ENCODE data around the gene ABCD1. TPM values are rescaled to one million over a fixed set of nuclear protein-coding genes. Genes with fewer than 3 reads are reported as not detected.
"Not testable (repeated sequence)": the region's sequence is repeated elsewhere in the genome, so short reads cannot be mapped to it uniquely, and the experiment has no call there.

ABCD1 gene
- total RNA-seq, 1 experiment from 2014 or later = 39.1 TPM

DNA sequence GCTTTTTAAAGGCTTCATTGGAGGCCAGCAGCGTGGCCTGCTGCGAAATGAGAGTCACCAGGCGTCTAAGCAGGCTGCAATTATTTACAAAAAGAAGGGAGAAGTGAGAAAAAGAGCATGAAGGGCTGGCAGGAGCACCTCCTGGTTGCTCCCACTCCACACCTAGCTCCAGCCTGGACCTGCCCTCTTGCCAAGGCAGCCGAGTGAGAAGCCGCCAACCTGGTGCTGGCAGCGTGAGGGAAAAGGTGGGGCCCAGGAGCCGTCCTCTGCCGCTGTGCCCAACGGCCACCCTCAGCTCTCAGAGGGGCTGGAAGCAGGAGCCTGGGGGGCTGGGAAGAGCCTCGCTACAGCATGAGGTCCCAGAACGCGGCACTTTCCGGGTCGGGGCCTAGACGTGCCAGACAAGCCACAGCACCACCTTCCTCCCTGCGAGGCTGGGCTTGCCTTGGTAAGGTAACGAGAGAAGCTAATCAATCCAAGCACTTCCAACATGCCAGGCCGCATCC, 20.6 kb upstream of the ABCD1 start:
- no peak for DNase-seq (ENCODE audit: low read depth, low spot score)
- in situ Hi-C loops (cut with HindIII; ENCODE audit: low pct_unique_long_range_greater_than_20kb, low sequenced_read_pairs) = no loop called here

DNA sequence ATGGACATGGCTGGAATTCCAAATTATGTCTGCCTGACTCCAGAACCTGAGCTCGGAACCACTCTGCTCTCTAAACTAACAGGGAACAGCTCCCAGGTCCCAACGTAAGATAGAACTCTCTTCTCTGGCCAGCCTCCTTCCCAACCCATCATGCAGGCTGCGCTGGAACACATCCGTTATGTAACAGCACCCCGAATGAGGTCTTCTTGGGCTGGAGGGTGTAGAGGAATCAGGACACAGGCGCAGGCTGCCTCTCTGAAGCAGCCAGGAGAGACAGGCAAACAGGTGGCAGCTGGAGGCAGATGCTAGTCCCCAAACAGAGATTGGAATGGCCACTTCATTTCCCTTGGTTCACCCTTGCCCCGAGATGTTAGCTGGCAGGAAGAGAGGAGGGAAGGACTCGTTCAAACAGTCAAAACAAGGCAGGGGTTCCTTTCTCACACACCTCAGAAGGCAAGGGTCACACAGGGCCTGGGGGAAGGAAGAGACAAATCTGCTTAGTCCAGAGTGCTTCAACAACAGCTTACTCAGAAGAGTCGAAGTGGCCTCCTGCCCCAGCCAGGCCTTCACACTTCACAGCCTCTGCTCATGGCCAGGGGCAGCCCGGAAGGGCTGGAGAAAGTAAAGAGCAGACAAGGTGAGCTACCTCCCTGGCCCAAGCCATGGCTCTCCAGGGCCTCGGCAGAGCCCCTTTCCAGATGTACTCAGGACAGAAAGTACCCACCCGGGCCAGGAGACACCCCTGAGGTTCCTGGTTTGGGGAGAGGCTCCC, 19.8 kb upstream of the ABCD1 start:
- in situ Hi-C loops (cut with HindIII; ENCODE audit: low pct_unique_long_range_greater_than_20kb, low sequenced_read_pairs); DNase-seq (ENCODE audit: low read depth, low spot score): not testable (repeated sequence)

DNA sequence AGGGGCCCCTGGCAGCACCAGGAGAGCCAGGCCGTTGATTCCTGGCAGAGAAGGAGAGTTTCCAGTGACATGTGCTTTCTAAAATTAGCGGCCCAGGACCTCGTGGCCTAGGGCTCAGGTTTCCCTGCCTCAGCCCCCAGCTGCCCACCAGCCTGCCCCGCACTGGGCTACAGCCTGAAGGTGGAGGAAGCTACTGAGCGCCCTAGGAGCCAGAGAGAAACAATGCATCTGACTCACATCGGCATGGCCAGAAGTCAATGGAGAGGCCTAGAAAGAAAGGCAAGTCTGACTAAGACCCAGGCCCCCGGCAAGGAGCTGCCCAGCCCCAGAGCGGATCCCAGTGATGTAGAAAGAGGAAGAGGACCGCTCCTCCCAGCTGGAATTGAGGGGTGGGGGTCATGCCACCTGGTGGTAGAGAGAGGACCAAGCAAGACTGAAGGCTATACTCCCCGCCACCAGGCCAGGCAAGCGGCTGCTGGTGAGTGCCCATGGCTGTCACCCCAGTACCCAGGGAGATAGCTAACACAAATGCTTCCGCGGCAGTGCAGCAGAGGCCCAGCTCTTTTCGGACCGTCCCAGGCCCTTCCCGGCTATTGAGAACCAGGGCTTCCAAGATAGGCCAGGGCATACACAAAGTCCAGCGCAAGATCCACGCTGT, 19.1 kb upstream of the ABCD1 start:
- in situ Hi-C loops (cut with HindIII; ENCODE audit: low pct_unique_long_range_greater_than_20kb, low sequenced_read_pairs); DNase-seq (ENCODE audit: low read depth, low spot score): not testable (repeated sequence)

DNA sequence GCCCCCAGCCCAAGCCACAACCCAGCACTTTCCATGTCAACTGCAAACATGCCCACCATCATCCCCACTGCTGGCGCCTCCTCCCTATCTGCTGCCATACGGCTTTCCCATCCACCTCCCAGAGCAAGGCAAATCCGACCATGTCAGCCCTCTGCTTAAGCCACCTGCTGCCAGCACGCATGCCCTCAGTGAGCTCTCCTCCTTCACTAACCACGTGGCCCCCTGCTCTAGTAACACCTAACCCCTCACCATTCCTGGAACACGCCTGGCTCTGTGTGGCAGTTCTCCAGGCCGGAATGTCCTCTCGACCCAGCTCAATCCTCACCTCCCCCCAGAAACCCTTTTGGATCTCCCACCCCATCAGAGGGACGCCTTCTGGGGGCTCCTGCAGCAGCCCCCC, 17.9 kb upstream of the ABCD1 start:
- in situ Hi-C loops (cut with HindIII; ENCODE audit: low pct_unique_long_range_greater_than_20kb, low sequenced_read_pairs) = no loop called here
- no peak for DNase-seq (ENCODE audit: low read depth, low spot score)

DNA sequence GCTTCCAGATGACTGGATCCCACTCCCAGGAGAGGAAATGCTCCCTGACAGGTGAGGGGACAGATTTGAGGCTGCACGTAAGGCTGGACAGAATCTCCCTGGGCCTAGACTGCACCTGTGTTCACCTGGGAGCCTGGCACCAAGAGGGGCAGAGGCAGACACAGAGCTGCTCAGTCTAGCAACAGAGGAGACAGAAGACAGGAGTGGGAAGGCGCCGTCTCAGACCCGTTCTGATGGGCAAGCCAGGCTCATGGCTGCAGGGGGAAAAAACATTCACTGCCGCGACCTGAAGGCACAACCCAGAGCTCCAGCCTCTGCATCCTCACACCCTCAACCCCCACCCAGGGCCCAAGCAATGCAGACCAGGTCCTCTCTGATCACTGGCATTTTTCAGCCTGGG, 17.2 kb upstream of the ABCD1 start:
- DNase-seq (ENCODE audit: low read depth, low spot score) = no peak
- in situ Hi-C loops (cut with HindIII; ENCODE audit: low pct_unique_long_range_greater_than_20kb, low sequenced_read_pairs) = no loop called here

DNA sequence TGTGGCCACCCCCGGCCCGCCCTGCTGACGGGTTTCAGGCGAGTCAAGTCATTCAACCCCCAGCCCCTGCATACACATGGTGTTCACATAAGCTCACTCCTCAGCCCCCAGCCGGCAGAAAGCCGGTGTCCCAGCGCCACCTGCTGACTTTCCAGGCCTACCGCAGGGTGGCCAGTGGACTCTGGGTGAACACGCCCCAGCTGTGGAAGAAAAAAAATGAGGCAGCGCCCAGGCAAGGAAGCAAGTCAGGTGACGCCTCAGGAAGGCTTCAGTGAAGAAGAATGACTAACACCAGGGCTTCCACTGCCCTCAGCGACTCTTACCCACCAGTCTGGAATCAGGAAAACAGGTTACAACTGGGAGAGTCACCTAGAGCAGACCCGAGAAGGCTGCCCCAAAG, 16.2 kb upstream of the ABCD1 start:
- in situ Hi-C loops (cut with HindIII; ENCODE audit: low pct_unique_long_range_greater_than_20kb, low sequenced_read_pairs) = no loop called here
- DNase-seq (ENCODE audit: low read depth, low spot score) = peak; percentile 85

DNA sequence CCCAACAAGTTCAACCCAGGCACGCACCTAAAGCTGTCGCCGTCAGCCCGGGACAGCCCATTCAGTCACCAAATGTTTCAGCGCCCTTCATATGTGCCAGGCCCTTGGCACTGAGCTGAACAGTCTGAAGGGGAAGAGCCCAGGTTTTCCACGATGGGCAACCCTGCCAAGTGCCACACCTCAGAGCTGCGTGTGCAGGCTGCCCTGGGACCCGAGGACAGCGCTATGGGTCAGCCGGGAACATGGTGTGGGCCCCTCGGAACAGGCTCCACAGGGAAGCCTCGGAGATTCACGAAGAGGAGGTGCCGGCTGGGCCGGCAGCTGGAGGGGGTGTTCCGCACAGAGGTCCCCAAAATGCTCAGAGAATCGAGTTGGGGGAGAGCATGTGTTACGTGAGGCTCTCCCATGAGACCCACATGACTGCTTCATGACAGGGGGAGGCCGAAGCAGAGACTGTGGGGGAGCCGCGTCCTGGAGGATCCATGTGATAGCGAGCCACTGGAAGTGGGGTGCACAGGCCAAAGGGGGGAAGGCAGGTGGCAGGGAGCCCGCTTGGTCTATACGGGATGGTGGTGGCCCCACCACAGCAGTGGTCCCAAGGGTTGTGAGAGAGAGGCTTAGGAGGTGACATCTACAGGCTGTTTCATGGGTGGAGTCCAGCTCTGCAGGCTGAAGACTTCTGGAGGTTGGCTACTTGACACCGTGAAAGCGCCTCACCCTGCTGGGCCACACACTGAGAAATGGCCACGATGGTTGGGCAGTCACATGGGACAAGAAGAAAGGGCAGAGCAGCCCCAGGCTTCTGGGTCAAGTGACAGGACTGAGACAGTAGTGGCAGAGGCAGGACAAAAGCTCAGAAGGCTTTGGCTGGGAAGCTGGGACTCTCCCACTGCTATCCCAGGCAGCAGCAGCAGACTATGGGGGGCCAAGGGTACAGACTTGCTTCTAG, 14.7 kb upstream of the ABCD1 start:
- in situ Hi-C loops (cut with HindIII; ENCODE audit: low pct_unique_long_range_greater_than_20kb, low sequenced_read_pairs) = no loop called here
- DNase-seq (ENCODE audit: low read depth, low spot score) = no peak

DNA sequence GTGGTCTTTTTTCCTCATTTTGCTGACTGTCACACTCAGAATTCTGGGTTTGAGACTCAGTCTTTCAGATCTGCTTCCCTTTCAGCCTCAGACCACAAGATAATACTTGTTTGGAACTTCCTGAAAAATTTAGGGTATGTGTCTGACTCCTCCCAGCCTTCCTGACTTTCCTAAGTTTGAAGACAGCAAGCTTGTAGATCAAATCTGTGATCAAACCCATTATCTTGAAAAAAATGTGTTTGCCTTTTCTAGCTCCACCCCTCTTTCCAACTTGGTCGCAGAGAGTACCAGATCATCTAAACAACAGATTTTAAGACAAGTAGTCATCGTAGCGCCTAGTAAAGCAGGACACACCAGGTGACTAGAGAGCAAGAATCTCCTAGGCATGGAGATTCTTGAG, 10.4 kb upstream of the ABCD1 start:
- DNase-seq (ENCODE audit: low read depth, low spot score) = no peak
- in situ Hi-C loops (cut with HindIII; ENCODE audit: low pct_unique_long_range_greater_than_20kb, low sequenced_read_pairs) = no loop called here

DNA sequence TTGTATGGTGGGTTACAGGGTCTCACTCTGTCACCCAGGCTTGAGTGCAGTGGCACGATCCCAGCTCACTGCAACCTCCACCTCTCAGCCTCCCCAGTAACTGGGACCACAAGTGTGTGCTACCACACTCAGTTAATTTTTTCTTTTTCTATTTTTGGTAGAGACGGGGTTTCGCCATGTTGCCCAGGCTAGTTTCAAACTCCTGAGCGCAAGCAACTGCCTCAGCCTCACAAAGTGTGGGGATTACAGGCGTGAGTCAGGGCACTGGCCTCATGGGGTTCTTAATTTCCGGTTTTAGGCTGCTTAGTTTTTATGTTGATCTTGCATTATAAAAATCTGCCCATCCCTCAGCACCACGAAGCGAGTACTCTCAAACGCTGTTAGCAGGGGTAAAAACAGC, 7.2 kb upstream of the ABCD1 start:
- DNase-seq (ENCODE audit: low read depth, low spot score) = no peak
- in situ Hi-C loops (cut with HindIII; ENCODE audit: low pct_unique_long_range_greater_than_20kb, low sequenced_read_pairs) = no loop called here

DNA sequence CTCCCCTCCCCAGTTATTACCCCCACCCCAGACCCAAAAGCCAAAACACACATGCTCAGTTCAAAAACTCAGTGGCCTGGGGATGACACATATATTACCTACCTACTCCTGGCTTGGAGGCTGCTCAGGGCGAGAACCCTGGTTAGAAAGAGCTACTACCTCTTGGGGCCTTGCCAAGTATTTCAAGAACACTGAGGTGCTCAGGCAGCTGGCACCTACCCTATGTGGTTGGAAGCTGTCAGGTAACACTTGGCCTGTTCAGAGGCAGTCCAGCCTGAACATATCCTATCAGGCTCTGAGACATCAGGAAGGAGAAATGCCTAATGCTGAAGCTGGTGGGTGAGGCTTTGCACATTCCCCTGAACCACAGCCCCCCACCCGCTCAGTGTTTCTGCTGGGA, 5.4 kb upstream of the ABCD1 start:
- DNase-seq (ENCODE audit: low read depth, low spot score) = no peak
- in situ Hi-C loops (cut with HindIII; ENCODE audit: low pct_unique_long_range_greater_than_20kb, low sequenced_read_pairs) = no loop called here

DNA sequence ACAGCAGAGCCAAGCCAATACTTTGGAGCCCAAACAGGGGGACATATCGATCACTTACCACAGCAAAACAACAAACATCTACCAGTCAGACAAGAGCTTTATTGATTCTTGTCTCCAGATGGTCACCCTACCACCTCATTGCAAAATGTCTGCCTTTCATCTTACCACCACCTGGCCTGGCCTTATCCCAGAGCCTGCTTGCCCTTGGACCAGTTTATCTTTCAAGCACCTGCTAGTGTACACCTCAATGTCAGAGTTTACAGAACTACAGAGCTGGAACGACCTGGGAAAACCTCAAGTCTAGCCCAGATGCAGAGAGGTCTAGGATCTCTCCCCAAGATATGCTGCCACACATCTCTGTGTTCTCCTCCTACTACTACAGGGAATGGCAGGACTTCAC, 5.0 kb upstream of the ABCD1 start:
- in situ Hi-C loops (cut with HindIII; ENCODE audit: low pct_unique_long_range_greater_than_20kb, low sequenced_read_pairs) = no loop called here
- no peak for DNase-seq (ENCODE audit: low read depth, low spot score)

DNA sequence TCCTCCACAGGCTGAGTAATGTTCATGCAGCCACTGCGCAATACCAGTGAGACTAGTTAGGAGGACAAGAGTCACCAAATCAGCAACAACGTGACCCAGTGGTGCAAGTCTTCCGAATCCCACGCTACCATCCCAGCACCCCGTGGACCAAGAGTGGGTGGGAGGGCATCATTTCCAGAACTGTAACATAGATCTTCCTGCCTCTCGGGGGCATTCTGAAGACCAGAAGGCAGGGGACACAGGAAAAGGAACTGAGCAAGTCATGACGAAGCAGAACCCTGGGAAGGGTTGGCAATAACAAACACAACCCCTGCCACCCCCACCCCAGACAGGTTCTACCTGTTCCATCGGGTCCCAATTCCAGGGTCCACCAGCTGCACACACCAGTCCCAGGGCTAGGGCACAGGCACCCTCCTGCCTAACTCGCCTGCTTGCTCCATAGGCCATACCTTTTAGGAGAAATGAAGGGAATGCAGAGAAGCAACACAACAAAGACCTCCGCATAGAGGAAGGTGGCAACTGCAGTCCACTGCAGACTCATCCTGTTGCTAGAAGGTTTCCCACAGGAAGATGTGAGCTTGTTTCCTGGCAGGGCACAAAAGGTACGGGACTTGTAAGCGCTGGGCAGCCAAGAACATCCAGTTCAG, 1.8 kb upstream of the ABCD1 start:
- no peak for DNase-seq (ENCODE audit: low read depth, low spot score)
- in situ Hi-C loops (cut with HindIII; ENCODE audit: low pct_unique_long_range_greater_than_20kb, low sequenced_read_pairs) = no loop called here

DNA sequence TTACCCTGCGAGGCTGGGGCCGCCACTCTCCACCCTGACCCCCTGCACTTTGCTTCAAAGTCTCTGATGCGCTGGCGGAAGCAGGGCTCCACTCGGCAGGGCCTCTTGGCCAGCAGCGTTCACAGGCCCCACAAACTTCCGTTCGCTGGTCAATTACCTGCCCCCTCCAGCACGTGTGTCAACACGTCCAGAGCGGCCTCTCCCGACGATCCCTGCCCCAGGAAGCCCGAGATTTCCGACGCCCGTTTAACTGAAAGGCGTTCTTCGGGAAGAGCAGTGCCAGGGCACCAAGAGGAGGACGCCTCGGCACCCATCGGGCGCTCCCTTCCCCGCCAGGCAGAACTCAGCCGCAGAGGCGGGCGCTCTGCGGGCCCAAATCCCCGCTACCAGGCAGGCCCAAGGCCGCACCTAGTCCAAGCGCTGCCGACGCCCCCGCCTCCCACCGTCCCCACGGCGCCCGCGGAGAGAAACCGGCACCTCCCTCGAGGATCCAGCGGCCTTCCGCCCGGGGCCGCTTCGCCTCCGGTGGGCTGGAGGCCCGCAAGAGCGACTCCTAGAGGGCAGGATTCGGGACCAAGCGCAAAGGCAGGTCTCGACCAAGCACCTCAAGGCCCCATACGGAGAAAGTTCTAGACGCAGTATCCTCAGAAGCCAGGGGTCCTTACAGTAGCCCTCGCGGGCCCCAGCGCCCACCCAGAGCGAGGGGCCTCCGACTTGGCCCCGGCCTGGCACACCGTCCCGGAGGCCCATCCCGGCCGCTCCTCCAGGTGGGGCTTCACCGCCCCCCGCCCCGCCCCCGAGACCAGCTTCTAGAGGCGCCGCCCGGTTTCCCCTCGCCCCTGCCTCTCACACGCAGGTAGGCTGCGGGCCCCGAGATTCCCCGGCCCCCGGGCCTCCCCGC, 1.1 kb upstream of the ABCD1 start:
- DNase-seq (ENCODE audit: low read depth, low spot score) = peak; percentile 47
- in situ Hi-C loops (cut with HindIII; ENCODE audit: low pct_unique_long_range_greater_than_20kb, low sequenced_read_pairs) = no loop called here

DNA sequence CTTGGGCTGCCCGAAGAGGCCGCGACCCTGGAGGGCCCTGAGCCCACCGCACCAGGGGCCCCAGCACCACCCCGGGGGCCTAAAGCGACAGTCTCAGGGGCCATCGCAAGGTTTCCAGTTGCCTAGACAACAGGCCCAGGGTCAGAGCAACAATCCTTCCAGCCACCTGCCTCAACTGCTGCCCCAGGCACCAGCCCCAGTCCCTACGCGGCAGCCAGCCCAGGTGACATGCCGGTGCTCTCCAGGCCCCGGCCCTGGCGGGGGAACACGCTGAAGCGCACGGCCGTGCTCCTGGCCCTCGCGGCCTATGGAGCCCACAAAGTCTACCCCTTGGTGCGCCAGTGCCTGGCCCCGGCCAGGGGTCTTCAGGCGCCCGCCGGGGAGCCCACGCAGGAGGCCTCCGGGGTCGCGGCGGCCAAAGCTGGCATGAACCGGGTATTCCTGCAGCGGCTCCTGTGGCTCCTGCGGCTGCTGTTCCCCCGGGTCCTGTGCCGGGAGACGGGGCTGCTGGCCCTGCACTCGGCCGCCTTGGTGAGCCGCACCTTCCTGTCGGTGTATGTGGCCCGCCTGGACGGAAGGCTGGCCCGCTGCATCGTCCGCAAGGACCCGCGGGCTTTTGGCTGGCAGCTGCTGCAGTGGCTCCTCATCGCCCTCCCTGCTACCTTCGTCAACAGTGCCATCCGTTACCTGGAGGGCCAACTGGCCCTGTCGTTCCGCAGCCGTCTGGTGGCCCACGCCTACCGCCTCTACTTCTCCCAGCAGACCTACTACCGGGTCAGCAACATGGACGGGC, 579 bp downstream of the ABCD1 start:
- in situ Hi-C loops (cut with HindIII; ENCODE audit: low pct_unique_long_range_greater_than_20kb, low sequenced_read_pairs) = no loop called here

DNA sequence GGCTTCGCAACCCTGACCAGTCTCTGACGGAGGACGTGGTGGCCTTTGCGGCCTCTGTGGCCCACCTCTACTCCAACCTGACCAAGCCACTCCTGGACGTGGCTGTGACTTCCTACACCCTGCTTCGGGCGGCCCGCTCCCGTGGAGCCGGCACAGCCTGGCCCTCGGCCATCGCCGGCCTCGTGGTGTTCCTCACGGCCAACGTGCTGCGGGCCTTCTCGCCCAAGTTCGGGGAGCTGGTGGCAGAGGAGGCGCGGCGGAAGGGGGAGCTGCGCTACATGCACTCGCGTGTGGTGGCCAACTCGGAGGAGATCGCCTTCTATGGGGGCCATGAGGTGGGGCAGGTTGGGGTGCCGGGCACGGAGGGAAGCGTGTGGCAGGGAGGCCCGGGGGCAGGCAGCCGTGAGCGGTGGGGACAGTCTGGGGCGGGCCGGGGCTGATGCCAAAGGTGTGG, 1.2 kb downstream of the ABCD1 start:
- DNase-seq (ENCODE audit: low read depth, low spot score) = no peak
- in situ Hi-C loops (cut with HindIII; ENCODE audit: low pct_unique_long_range_greater_than_20kb, low sequenced_read_pairs) = no loop called here

More for the DNA sequence above, 579 bp downstream of the ABCD1 start:
- no peak for DNase-seq (ENCODE audit: low read depth, low spot score)

Data from SK-MEL-5 (cell line).